Ovary (tissue), 9 donors: ENCODE results near the gene SASH3. TPM values are rescaled to one million over a fixed set of nuclear protein-coding genes. Genes with fewer than 3 reads are reported as not detected.
"Not testable (repeated sequence)": the region's sequence is repeated elsewhere in the genome, so short reads cannot be mapped to it uniquely, and the experiment has no call there.

Source experiments
- DNase-seq, 5 donors: peaks; one replicate each; pipeline ENCODE4 v3.0.0-alpha.2; 2019 to 2020
- H3K27ac ChIP-seq, 2 donors: fragments of 200-600 bp; one replicate each; pipeline versions ENCODE4 v1.5.1 to v1.8.0; 2019 to 2022
- H3K27me3 ChIP-seq: fragments of 200-600 bp; one replicate; pipeline ENCODE4 v1.8.0; 2022
- H3K36me3 ChIP-seq: fragments of 200-600 bp; sonication (generic); one replicate; pipeline ENCODE4 v1.5.1; 2019
- H3K4me1 ChIP-seq: one replicate; pipeline ENCODE4 v1.8.1; 2013; ENCODE audit warnings: mild to moderate bottlenecking, moderate library complexity; ENCODE audit not compliant: insufficient read depth
- H3K4me3 ChIP-seq: fragments of 200-600 bp; sonication (generic); one replicate; pipeline ENCODE4 v1.5.1; 2017
- H3K9me3 ChIP-seq, 2 donors: fragments of 200-600 bp in 1 of 2; sonication (generic) in 1 of 2; one replicate each; pipeline versions ENCODE4 v1.5.1 to v1.8.1; 2013 to 2019; ENCODE audit warnings: mild to moderate bottlenecking in 1 of 2, moderate library complexity in 1 of 2
- EP300 ChIP-seq: sonication (generic); formaldehyde crosslinking; IDR thresholded peaks from one replicate; pipeline ENCODE4 v1.6.1; 2017; ENCODE audit warnings: antibody characterized with exemption
- POLR2A ChIP-seq: fragments of 450-650 bp; IDR thresholded peaks from one replicate; pipeline ENCODE4 v1.6.1; 2017; ENCODE audit warnings: antibody characterized with exemption, mild to moderate bottlenecking, moderate library complexity
- WGBS, 3 donors: extraction: QIAGEN DNeasy Blood & Tissue Kit in 1 of 3; methylation state at CpG; one replicate each; pipeline versions ENCODE4 v1.1.5 to v1.1.7; 2013 to 2017; 5-methylcytosine and 5-hydroxymethylcytosine counted together
- intact Hi-C, 4 donors: fragments of 100-400 bp; cut with DNase I; formaldehyde crosslinking; loops; one replicate each; pipeline versions ENCODE4 v1.11.0 to v1.15.1; 2022 to 2023
- polyA plus RNA-seq, 2 donors: library from polyadenylated mRNA; stranded (reverse); fragments of 200-250 nt in 1 of 2; fragments of 350-450 nt in 1 of 2; fragmentation: Illumina TruSeq in 1 of 2; extraction: RNeasy Lipid Tissue Mini Kit (QIAGEN cat#74804) in 1 of 2; gene quantifications; one replicate each; pipeline ENCODE4 v1.2.3, GENCODE V29; 2013 to 2014
- total RNA-seq, 7 donors: library from RNA; depleted of rRNA in 2 of 7; stranded (reverse); fragments of >200 nt in 2 of 7; fragmentation: NEBNext Ultra II Directional in 3 of 7; extraction: Animal tissue kit (Norgen Biotek cat#: 25700) in 3 of 7; gene quantifications; one replicate each; pipeline versions ENCODE4 v1.1.0 to v1.2.4, GENCODE V29; 2016 to 2023
- TF ChIP-seq, protein P1 (sequence below), 3 donors: fragments of 450-650 bp in 2 of 3; fragments of 200-600 bp in 1 of 3; IDR thresholded peaks; one replicate each; pipeline versions ENCODE4 v1.5.1 to v1.8.0; 2016 to 2022; ENCODE audit warnings: antibody characterized with exemption in 3 of 3, mild to moderate bottlenecking in 1 of 3
- donor health status: DM: no; HTN: no; CAD: no; lungs with moderate emphysema.
- donor health status: DM: no; HTN: no; CAD: no.
- donor health status: Bipolar disorder and iron deficiency.
- donor health status: DM: yes; HTN: yes; CAD: no.
- donor health status: DM: no; HTN: no; CAD: no.
- donor health status: DM: yes; HTN: yes; CAD: no.

SASH3 gene
- total and polyA plus RNA-seq, 9 donors, result 1.8 to 8.2 (median 3.3) TPM

DNA sequence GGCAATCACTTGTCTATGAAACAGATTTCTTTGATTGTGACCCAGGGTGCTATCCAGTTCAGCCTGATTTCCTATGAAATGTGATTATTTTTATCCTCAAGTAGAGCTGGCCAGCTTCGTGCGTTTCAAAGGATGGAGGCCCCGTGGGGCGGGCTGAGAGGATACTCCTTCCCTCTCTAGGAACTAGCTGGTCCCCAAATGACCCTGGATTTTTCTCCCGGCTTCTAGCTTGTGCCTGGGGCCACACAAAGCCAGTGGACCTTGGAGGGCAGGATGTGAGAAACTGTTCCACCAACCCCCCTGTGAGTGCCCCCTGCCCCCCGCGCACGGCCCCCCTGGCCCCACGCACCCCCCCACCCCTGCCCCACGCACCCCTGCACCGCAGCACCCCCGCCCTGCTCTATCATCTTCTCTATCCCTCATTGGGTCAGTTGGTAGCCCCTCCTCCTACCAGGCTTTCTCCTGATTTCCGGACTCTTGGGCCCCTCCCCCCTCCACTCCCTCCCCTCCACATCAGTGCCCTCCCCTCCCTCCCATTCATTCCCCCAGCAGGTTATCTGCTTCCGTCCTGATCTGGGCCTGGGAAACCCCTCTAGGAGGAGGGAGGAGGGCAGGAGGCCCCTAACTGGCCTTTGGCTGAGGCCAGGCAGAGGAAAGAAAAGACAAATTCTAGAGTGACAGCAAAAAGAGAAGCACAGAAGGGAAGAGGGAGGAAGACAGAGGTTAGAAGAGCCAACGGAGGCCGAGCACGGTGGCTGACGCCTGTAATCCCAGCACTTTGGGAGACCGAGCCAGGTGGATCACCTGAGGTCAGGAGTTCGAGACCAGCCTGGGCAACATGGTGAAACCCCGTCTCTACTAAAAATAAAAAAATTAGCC lies 37.6 kb upstream of the SASH3 start:
- H3K9me3 ChIP-seq, result no peaks in the 10 kb centered on the region
- no peaks in the 10 kb centered on the region for H3K4me1 ChIP-seq
- H3K4me3 ChIP-seq, result no peak overlapping the region
- WGBS, 3 donors, result 52 to 63% (median 59%) methylated on average over 21 of the region's 21 CpGs
- no peak for DNase-seq
- no peak overlapping the region for H3K27ac ChIP-seq
- no peak for TF ChIP-seq EP300
- no peak for TF ChIP-seq POLR2A
- TF ChIP-seq, protein P1, sequence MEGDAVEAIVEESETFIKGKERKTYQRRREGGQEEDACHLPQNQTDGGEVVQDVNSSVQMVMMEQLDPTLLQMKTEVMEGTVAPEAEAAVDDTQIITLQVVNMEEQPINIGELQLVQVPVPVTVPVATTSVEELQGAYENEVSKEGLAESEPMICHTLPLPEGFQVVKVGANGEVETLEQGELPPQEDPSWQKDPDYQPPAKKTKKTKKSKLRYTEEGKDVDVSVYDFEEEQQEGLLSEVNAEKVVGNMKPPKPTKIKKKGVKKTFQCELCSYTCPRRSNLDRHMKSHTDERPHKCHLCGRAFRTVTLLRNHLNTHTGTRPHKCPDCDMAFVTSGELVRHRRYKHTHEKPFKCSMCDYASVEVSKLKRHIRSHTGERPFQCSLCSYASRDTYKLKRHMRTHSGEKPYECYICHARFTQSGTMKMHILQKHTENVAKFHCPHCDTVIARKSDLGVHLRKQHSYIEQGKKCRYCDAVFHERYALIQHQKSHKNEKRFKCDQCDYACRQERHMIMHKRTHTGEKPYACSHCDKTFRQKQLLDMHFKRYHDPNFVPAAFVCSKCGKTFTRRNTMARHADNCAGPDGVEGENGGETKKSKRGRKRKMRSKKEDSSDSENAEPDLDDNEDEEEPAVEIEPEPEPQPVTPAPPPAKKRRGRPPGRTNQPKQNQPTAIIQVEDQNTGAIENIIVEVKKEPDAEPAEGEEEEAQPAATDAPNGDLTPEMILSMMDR (IDR thresholded peaks at IDR 0.05), result no peak
- intact Hi-C loops, result no loop called here
- no peaks in the 10 kb centered on the region for H3K27me3 ChIP-seq
- H3K36me3 ChIP-seq, result no peaks in the 10 kb centered on the region

DNA sequence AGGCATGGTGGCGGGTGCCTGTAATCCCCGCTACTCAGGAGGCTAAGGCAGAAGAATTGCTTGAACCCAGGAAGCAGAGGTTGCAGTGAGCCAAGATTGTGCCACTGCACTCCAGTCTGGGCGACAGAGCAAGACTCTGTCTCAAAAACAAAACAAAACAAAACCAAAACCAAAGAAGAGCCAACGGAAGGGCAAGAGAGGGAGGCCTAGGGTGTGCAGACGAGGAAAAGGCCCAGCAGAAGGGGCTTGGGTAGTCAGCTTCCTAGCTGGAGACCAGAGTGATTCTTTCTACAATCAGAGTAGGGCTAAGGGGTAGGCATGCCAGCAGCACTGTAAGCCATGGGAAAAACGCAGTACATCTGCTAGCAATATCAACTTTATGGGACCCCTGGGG lies 37.0 kb upstream of the SASH3 start:
- H3K4me1 ChIP-seq, H3K36me3 ChIP-seq, H3K27me3 ChIP-seq, H3K4me3 ChIP-seq, H3K27ac ChIP-seq, H3K9me3 ChIP-seq, DNase-seq, intact Hi-C loops: not testable (repeated sequence)
- 48 to 60% (median 59%) methylated on average over 6 of the region's 6 CpGs for WGBS, 3 donors

DNA sequence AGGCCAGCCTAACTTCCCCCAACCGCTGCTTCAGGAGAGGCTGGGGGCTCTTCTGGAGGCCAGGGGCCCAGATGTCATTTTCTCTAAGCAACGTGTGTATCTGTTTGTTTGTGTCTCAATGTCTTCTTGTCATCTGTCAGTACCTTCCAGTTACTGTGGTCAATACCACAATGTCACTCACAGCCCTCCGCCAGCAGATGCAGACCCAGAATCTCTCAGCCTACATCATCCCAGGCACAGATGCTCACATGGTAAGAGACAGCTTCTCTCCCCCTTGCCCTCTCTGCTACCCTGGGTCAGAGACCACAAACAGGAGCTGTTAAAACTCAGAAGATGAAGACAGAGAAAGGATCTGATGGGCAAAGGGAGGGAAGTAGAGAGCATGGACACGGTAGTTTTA lies 35.9 kb upstream of the SASH3 start:
- Histone ChIP-seq H3K27ac (no peak overlapping the region), H3K4me1 (no peaks in the 10 kb centered on the region), H3K36me3 (no peaks in the 10 kb centered on the region), H3K4me3 (no peak overlapping the region), H3K9me3 (no peaks in the 10 kb centered on the region), H3K27me3 (no peaks in the 10 kb centered on the region)
- intact Hi-C loops, result no loop called here
- WGBS, 3 donors, result 71 to 76% (median 73%) methylated on average over 4 of the region's 4 CpGs
- TF ChIP-seq, protein P1 (IDR thresholded peaks at IDR 0.05), result no peak
- TF ChIP-seq EP300, result no peak
- no peak for TF ChIP-seq POLR2A
- no peak for DNase-seq

DNA sequence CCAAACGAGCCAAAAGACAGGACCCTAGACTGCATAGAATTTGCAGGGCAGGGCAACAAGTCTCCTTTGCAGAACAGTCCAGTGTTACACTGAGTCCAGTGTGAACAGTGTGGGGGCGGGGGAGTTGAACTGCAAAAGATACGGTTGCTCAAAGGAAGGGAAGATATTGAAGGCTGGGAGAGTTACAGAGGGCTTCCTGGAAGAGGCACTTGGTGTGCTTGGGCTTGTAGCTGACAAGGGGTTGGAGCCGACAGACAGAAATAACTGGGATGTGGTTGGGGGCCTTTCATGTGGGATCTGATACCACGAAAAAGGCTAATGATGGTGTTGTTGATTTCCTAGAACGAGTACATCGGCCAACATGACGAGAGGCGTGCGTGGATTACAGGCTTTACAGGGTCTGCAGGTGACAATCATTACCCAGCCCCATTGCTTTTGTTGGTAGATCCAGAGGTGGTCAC lies 34.9 kb upstream of the SASH3 start:
- Histone ChIP-seq H3K9me3 (no peaks in the 10 kb centered on the region), H3K4me1 (no peaks in the 10 kb centered on the region), H3K4me3 (no peak overlapping the region), H3K27me3 (no peaks in the 10 kb centered on the region), H3K36me3 (no peaks in the 10 kb centered on the region), H3K27ac (no peak overlapping the region)
- 73 to 85% (median 81%) methylated on average over 10 of the region's 10 CpGs for WGBS, 3 donors
- TF ChIP-seq, protein P1 (IDR thresholded peaks at IDR 0.05), result no peak
- TF ChIP-seq EP300 (no peak), POLR2A (no peak)
- no peak for DNase-seq
- intact Hi-C loops, result no loop called here
